Activated T-helper 1 cell treated with Interleukin-2 at 50 U/mL for 16 hours (primary cell): ENCODE measurements around the gene GNA14.
"Not testable (repeated sequence)": the region's sequence is repeated elsewhere in the genome, so short reads cannot be mapped to it uniquely, and the experiment has no call there.

ENCODE experiments used
- DNase-seq: peaks from one replicate; pipeline ENCODE4 v3.0.0-alpha.2; 2020; ENCODE audit warnings: low read depth

Gene GNA14

DNA sequence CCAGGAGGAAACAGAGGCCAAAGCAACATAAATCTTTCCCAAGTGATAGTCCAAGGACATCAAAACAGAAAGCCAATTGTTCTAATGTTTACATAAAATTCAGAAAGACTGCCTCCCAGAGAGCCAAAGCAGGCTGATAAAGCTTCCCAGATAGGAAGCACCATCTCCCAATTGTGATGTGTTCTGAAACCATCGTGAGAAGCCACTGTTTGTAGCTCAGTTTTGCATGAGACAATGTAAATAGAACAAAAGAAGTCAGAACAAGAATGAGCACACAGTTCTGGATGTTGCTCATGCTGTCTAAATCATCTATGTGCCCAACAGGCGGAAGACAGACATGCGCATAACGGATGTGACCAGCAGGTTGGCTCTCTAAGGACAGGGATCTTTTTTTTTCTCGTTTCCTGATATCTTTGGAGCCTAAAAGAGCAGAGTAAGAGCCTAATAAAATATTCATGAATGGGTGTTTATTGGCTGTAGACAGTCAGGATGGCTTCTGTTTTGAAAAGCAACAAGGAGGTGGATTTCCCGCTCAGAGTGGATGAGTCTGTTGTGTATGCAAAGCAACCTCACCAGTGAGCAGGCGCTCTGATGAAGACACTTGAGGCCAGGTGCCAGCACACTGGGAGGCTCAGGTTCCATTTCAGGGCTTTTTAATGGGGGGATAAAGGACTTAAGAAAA is 113.6 kb downstream of the GNA14 start:
- DNase-seq: no peak

- no peak for DNase-seq
Observed at GRCh38 chr9:77533671-77534070, 114.5 kb downstream of the GNA14 start.

- DNase-seq: no peak
Observed at GRCh38 chr9:77532607-77533006, 115.5 kb downstream of the GNA14 start.

GRCh38 chr9:77531400-77531799 is 116.7 kb downstream of the GNA14 start:
- no peak for DNase-seq

DNA sequence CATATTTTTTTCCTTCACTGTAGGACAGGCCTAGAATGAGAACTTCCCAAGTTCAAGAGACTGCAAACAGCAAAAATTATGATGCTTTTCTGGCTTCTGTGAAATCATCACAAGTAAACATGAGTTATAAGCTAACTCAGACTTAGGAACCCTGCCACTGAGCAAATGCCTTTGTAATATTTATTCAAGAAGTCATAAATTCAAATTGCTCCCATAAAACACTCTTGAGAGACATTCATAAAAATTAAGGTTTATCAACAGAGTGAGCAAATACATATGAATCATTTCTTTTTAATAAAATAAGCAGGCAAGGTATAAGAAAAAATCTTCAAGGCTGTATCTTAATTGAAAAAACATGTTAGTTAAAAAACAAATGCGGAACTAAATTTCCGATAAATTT is 124.2 kb downstream of the GNA14 start:
- no peak for DNase-seq

GRCh38 chr9:77521091-77521490 is 127.0 kb downstream of the GNA14 start:
- no peak for DNase-seq

DNA sequence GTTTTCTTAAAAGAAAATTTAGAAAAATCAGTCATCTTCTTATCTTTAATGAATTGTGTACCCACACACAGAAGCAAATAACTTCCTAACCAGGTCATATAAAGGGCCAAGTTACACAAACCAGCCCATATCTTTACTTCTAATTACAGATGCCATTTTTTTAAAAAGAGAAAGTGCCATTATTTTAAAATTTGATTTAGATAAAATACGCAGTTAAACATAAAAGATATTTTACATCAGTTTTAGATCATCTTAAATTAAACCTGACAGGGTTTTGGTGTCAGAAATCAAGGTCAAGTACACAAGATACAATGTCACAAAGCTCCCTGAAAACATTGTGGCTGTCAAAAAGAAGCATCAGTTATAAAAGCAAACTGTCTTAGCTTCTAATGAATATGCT is 129.4 kb downstream of the GNA14 start:
- DNase-seq: no peak

- DNase-seq: no peak
Observed at GRCh38 chr9:77516781-77517180, 131.3 kb downstream of the GNA14 start.

GRCh38 chr9:77514886-77515711 is 133.0 kb downstream of the GNA14 start:
- DNase-seq: no peak

- no peak for DNase-seq
Observed at GRCh38 chr9:77513457-77513856, 134.7 kb downstream of the GNA14 start.

DNA sequence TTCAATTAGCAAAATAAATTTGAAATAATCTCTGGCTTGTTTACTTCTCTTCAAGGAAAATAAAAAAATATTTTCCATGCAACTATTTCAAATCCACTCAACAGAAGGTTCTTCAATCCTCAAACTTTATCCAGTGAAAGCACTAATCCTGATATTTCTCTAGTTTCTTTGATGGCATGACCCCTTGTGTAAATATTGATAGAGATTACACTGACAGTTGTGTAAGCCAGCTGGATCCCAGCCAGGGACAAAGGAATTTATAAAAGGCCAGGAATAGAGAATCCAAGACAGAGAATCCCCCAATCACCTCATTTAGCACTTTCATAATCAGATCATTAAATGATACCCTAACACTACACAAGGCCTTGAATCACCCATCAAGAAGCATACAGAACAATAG is 135.2 kb downstream of the GNA14 start:
- DNase-seq: no peak

DNA sequence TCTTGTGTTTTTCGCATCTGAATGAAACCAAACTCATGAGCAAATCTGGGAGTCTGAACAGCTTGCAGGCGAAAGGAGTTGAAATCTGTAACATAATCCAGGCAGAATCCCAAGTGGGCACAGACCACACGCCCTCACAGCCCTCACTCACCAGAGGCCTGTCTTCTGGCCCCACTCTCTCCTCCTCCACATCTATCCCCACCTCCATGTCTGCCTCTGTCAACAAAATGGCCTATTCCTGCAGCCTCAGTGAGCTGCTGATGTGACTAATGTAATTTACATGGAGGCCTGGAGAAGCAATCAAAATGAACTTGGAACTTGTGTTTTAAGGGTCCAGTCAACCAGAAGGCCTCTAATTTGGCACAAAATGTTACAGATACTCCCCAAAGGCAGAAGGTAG is 136.6 kb downstream of the GNA14 start:
- DNase-seq: no peak

DNA sequence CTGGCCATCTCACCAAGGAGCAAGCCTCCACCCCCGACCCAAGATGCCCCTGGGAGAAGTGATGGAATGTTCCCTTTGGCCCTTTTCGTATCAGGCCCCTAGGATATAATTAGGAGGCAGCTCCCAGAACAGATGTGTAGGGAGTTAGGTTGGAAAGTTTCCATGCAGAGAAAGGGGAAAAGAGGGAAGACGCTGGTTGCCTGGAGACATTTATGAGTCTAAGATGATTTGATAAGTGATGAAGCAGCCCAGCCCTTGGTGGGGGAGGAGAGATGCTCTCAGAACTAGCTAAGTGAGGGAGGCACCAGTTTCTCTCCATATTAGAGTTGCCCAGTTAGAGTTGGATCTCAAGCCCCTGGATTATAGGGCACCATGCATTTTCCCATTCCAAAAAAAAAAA is 137.5 kb downstream of the GNA14 start:
- DNase-seq: no peak

DNA sequence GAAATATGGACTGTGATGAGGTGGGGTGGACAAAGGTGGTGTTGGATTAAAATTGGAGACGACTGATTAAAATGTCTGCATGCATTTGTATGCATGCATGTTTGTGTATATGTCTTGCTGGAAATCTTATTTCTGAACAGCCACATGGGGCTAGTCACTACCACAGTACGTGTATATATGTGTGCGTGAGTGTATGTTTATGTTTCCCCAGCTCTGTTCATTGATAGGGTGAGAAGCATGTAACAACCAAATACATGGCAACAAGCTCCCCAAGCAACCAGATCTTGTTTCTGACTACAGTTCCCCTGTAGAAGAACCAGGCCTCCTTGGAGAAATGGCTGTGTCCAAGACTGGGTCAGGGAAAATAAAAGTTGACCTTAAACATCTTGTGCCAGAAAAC is 139.7 kb downstream of the GNA14 start:
- DNase-seq: no peak

GRCh38 chr9:77507212-77507961 is 140.7 kb downstream of the GNA14 start:
- DNase-seq: no peak

DNA sequence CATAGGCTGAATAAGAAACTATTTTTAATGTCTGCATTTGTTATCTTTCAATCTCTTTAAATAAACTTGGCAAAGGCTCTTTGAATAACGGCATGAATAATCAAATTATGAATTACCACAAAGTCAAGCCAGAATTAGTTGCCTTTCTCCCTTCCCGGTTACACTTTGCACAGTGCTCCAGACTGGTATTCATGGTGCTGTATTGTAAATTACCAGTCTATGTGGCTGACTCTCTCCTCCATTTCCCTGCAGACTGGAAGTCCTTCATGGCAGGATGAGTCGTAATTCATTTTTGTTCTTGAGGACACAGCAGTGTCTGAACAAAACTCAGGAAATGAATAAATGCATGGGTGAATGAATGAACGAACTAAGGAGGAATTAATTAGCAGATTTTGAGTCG is 142.9 kb downstream of the GNA14 start:
- DNase-seq: no peak

- no peak for DNase-seq
Observed at GRCh38 chr9:77502568-77502967, 145.6 kb downstream of the GNA14 start.

GRCh38 chr9:77498891-77499290 is 149.2 kb downstream of the GNA14 start:
- no peak for DNase-seq

GRCh38 chr9:77497322-77498198 is 150.6 kb downstream of the GNA14 start:
- no peak for DNase-seq

DNA sequence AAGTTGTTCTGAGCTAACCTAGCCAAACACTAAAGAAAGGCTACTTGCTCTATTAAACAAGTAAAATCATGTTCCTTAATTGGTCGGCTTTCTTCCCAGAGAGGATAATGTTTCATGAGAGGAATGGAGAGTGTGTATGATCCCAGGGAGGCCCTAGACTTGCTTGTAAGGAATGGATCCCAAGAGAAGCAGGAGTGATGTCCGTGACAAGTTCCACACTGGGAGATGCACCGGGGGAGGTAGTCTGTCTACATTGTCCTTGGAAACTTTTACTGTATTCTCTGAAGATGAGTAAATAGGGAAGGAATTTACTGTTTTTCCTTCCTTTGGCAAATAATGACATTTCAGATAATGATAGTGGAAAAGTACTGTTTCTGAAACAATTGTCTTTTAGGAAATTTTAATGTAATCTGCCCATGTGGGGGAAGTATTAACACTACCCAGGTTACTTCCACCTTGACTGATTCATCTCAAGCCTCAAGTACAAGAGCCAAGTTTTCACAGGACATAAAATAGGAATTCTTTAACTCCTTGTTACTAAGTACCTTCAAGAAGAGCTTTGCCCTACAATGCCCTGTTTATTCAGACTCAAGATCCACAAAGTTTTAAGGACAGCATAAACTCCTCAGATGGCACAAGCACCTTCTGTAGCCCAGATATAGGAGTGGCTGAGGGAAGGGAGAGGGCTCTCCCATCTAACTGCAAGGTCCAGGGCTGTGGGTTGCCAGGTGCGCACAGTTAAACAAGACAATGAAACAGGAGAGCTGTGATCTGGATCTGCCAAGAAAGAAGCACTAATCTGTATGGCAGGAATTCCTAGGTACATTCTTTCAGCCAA is 152.1 kb downstream of the GNA14 start:
- DNase-seq: no peak

DNA sequence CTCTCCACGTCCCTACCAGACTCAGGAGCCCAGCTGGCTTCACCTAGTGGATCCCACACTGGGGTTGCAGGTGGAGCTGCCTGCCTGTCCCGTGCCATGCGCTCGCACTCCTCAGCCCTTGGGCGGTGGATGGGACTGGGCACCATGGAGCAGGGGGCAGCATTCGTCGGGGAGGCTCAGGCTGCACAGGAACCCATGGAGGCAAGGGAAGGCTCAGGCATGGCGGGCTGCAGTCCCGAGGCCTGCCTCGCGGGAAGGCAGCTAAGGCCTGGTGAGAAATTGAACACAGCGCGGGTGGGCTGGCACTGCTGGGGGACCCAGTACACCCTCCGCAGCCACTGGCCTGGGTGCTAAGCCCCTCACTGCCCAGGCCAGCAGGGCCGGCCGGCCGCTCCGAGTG is 157.8 kb downstream of the GNA14 start:
- not testable (repeated sequence) for DNase-seq
